Smooth muscle cell (in vitro differentiated cells): ENCODE measurements around the gene ENTREP3. TPM values are rescaled to one million over a fixed set of nuclear protein-coding genes. Genes with fewer than 3 reads are reported as not detected.

ENCODE experiments used
- DNase-seq: peaks from one replicate; lab custom pipeline; 2025; ENCODE audit not compliant: unreplicated experiment; lab: John Stamatoyannopoulos, UW
- H2AFZ ChIP-seq: fragments of 200-600 bp; sonication (generic); 2 replicates; pipeline ENCODE4 v1.6.0; 2016; ENCODE audit warnings: antibody characterized with exemption, low read depth, mild to moderate bottlenecking
- H3F3A ChIP-seq: fragments of 200-600 bp; sonication (generic); 2 replicates; pipeline ENCODE4 v1.6.0; 2017; ENCODE audit warnings: antibody characterized with exemption, low read depth
- H3K27ac ChIP-seq: fragments of 200-600 bp; sonication (generic); 2 replicates; pipeline ENCODE4 v1.5.1; 2016; ENCODE audit warnings: low read depth, mild to moderate bottlenecking
- H3K27me3 ChIP-seq: fragments of 200-600 bp; sonication (generic); 2 replicates; pipeline ENCODE4 v1.6.1; 2016; ENCODE audit warnings: low read depth, mild to moderate bottlenecking
- H3K36me3 ChIP-seq: fragments of 200-600 bp; sonication (generic); 2 replicates; pipeline ENCODE4 v1.5.1; 2016; ENCODE audit warnings: low read depth
- H3K4me1 ChIP-seq: fragments of 200-600 bp; sonication (generic); 2 replicates; pipeline ENCODE4 v1.5.1; 2016; ENCODE audit warnings: low read depth
- H3K4me2 ChIP-seq: fragments of 200-600 bp; sonication (generic); 2 replicates; pipeline ENCODE4 v1.6.0; 2016; ENCODE audit warnings: mild to moderate bottlenecking
- H3K4me3 ChIP-seq: fragments of 200-600 bp; sonication (generic); 2 replicates; pipeline ENCODE4 v1.5.1; 2016; ENCODE audit warnings: mild to moderate bottlenecking
- H3K79me2 ChIP-seq: fragments of 200-600 bp; sonication (generic); 2 replicates; pipeline ENCODE4 v1.6.0; 2016; ENCODE audit warnings: low read depth, mild to moderate bottlenecking
- H3K9ac ChIP-seq: fragments of 200-600 bp; sonication (generic); 2 replicates; pipeline ENCODE4 v1.6.0; 2016; ENCODE audit warnings: low read depth
- H3K9me3 ChIP-seq: fragments of 200-600 bp; sonication (generic); replicated peaks from 2 replicates; pipeline ENCODE4 v1.5.1; 2016; ENCODE audit warnings: low read depth
- H4K20me1 ChIP-seq: fragments of 200-600 bp; sonication (generic); 2 replicates; pipeline ENCODE4 v1.6.0; 2016; ENCODE audit warnings: low read depth
- WGBS: methylation state at CpG from one replicate; pipeline ENCODE4 v1.1.7; 2016; ENCODE audit warnings: low lambda C conversion rate; 5-methylcytosine and 5-hydroxymethylcytosine counted together
- polyA plus RNA-seq: library from polyadenylated mRNA; unstranded; fragments of >200 nt; fragmentation: Nextera tagmentation; extraction: Ambion mirVana; gene quantifications from 2 replicates; pipeline ENCODE4 v1.2.1, GENCODE V29; 2016
- total RNA-seq: library from RNA; depleted of rRNA; stranded (reverse); fragments of >200 nt; gene quantifications from 2 replicates; pipeline ENCODE4 v1.2.3, GENCODE V29; 2014
- TF ChIP-seq, protein P1 (sequence below): fragments of 200-600 bp; sonication (generic); IDR thresholded peaks from 2 replicates; pipeline ENCODE4 v1.5.1; 2017; ENCODE audit warnings: borderline replicate concordance, mild to moderate bottlenecking, antibody characterized with exemption; ENCODE audit not compliant: insufficient read depth, poor library complexity, severe bottlenecking

ENTREP3 gene
- total and polyA plus RNA-seq, 2 experiments from 2014 or later = 14.7 to 30.9 TPM

DNA sequence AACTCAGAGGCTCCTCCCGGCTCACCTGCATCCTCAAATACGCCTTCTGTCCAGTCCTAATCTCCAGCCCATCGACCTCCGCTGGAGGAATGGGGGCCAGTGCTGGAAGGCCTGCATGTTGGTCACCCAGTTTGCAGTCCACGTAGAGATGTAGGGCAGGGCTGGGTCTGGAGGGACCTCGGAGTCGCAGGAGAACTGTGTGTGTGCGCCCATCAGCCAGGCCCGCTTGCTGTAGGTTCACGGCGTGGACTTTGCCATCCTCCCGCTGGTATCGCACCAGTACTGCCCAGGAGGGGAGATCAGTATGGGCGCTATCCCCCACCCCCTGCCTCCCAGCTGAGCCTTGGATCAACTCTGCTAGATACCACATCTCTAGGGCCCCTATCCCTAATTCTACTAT, 50.2 kb downstream of the ENTREP3 start:
- no peak overlapping the region for H3K9ac ChIP-seq
- H3K79me2 ChIP-seq = peaks cover 8% of the 10 kb centered on the region
- no peaks in the 10 kb centered on the region for H4K20me1 ChIP-seq
- H3K4me3 ChIP-seq = no peak overlapping the region
- TF ChIP-seq, protein P1, sequence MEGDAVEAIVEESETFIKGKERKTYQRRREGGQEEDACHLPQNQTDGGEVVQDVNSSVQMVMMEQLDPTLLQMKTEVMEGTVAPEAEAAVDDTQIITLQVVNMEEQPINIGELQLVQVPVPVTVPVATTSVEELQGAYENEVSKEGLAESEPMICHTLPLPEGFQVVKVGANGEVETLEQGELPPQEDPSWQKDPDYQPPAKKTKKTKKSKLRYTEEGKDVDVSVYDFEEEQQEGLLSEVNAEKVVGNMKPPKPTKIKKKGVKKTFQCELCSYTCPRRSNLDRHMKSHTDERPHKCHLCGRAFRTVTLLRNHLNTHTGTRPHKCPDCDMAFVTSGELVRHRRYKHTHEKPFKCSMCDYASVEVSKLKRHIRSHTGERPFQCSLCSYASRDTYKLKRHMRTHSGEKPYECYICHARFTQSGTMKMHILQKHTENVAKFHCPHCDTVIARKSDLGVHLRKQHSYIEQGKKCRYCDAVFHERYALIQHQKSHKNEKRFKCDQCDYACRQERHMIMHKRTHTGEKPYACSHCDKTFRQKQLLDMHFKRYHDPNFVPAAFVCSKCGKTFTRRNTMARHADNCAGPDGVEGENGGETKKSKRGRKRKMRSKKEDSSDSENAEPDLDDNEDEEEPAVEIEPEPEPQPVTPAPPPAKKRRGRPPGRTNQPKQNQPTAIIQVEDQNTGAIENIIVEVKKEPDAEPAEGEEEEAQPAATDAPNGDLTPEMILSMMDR = no peak
- no peaks in the 10 kb centered on the region for H3K27me3 ChIP-seq
- 92% methylated on average over 14 of the region's 14 CpGs for WGBS
- H3K9me3 ChIP-seq = no peaks in the 10 kb centered on the region
- H3F3A ChIP-seq = peaks cover 4% of the 10 kb centered on the region
- H2AFZ ChIP-seq = no peak overlapping the region
- DNase-seq = no peak
- H3K4me2 ChIP-seq = no peak overlapping the region
- H3K4me1 ChIP-seq = peaks cover 9% of the 10 kb centered on the region
- no peak overlapping the region for H3K27ac ChIP-seq
- no peaks in the 10 kb centered on the region for H3K36me3 ChIP-seq

DNA sequence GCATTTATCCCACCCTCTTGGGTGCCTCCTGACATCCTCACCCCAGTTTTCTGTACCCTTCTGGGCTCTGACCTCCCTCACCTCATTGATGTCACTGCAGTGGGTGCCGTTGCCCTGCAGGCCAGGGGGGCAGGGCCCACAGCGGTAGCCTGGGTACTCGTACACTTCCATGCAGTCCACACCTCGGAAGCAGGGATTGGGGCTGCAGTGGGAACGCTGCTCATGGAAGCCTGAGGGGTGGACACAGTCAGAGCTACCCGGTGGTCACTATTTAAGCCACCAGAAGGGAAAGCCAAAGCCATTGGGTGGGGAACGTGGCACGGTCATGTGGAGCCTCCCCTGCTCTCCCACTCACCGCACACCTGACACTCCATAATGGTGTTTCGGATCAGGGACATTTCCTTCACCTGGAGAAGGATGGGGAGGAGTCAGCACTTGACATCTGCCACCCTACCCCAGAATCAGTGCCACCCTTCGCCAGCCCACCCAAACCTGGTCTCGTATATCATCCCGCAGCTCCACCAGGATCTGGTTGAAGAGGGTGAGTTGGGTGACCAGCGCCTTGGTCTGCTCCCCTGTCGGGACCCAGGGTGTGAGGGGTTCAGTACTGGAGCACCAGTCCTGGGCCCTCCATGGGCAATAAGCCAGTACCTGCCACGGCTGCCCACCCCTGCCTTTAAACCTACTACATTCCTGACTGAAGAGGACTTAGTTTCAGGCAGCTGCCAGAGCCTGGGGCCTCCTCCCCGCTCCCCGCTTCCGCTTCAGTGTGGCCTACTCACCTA, 52.4 kb downstream of the ENTREP3 start:
- H4K20me1 ChIP-seq = no peaks in the 10 kb centered on the region
- peaks cover 4% of the 10 kb centered on the region for H3F3A ChIP-seq
- TF ChIP-seq, protein P1 = no peak
- H3K4me2 ChIP-seq = no peak overlapping the region
- H3K79me2 ChIP-seq = no peaks in the 10 kb centered on the region
- no peak overlapping the region for H3K9ac ChIP-seq
- no peaks in the 10 kb centered on the region for H3K36me3 ChIP-seq
- 94% methylated on average over 19 of the region's 19 CpGs for WGBS
- no peak overlapping the region for H2AFZ ChIP-seq
- no peak overlapping the region for H3K27ac ChIP-seq
- no peak overlapping the region for H3K4me3 ChIP-seq
- H3K9me3 ChIP-seq = no peaks in the 10 kb centered on the region
- DNase-seq = no peak
- no peaks in the 10 kb centered on the region for H3K4me1 ChIP-seq
- no peaks in the 10 kb centered on the region for H3K27me3 ChIP-seq

DNA sequence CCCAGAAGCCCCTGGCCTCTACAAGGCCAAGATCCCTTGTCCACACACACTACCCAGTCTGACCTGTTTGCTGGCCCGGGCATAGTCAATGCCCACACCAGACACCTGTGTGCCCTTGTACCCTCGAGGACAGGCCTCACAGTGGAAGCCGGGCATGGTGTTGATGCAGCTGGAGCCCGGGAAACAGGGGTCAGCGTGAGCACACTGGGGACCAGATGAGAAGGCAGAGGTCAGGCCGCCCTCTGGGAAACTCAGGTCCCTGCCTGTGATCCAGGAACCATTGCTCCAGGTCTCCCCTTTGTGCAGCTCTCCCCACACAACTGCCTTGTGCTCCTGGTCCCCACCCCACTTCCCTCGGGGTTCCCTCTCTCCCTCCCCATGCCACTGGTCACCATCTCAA, 53.1 kb downstream of the ENTREP3 start:
- H3K4me2 ChIP-seq = no peak overlapping the region
- TF ChIP-seq, protein P1 = no peak
- no peaks in the 10 kb centered on the region for H3K79me2 ChIP-seq
- no peaks in the 10 kb centered on the region for H3K9me3 ChIP-seq
- H3K27me3 ChIP-seq = no peaks in the 10 kb centered on the region
- no peak overlapping the region for H3K9ac ChIP-seq
- peaks cover under 1% of the 10 kb centered on the region for H3F3A ChIP-seq
- no peak overlapping the region for H3K27ac ChIP-seq
- H3K36me3 ChIP-seq = no peaks in the 10 kb centered on the region
- WGBS = 93% methylated on average over 6 of the region's 7 CpGs
- H3K4me1 ChIP-seq = peaks cover under 1% of the 10 kb centered on the region
- DNase-seq = no peak
- no peak overlapping the region for H3K4me3 ChIP-seq
- H2AFZ ChIP-seq = no peak overlapping the region
- no peaks in the 10 kb centered on the region for H4K20me1 ChIP-seq

DNA sequence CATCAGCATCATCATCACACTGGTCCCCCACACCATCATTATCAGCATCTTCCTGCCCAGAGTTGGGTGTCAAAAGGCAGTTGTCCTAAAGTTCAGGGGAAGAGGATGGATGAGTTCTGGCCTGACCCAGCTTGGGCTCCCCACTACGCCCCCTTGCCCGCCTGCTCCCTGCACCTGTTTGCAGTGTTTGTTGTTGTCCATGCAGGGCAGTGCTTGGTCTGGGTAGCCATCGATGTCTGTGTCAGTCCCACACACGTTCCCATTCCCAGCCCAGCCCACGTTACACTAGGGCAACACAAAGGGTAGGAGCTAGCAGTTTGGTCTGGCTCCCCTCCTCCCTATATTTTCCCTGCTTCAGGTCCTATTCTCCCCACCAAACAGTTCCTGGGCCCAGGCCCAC, 54.4 kb downstream of the ENTREP3 start:
- H3K9ac ChIP-seq = no peak overlapping the region
- peaks cover 9% of the 10 kb centered on the region for H3K4me1 ChIP-seq
- H3K27ac ChIP-seq = no peak overlapping the region
- no peaks in the 10 kb centered on the region for H3K36me3 ChIP-seq
- H4K20me1 ChIP-seq = no peaks in the 10 kb centered on the region
- H3K4me2 ChIP-seq = no peak overlapping the region
- WGBS = 95% methylated on average over 5 of the region's 5 CpGs
- DNase-seq = no peak
- H3K79me2 ChIP-seq = no peaks in the 10 kb centered on the region
- TF ChIP-seq, protein P1 = no peak
- H3K4me3 ChIP-seq = no peak overlapping the region
- no peaks in the 10 kb centered on the region for H3K27me3 ChIP-seq
- H3K9me3 ChIP-seq = no peaks in the 10 kb centered on the region
- H2AFZ ChIP-seq = no peak overlapping the region
- H3F3A ChIP-seq = no peaks in the 10 kb centered on the region
